Gastroesophageal sphincter (tissue), 4 donors: Measurements from ENCODE around the gene CFDP1. TPM values are rescaled to one million over a fixed set of nuclear protein-coding genes. Genes with fewer than 3 reads are reported as not detected.
"Not testable (repeated sequence)": the region's sequence is repeated elsewhere in the genome, so short reads cannot be mapped to it uniquely, and the experiment has no call there.

Experiments used
- ATAC-seq: fragments of 150-250 bp; one replicate; pipeline ENCODE4 v1.9.1; 2016; ENCODE audit warnings: mild to moderate bottlenecking, moderate library complexity
- H3K27ac ChIP-seq, 4 donors: fragments of 200-600 bp; sonication (generic) in 3 of 4; 1 replicate in 3 of 4; 2 replicates in 1 of 4; pipeline ENCODE4 v1.5.1; 2016 to 2019
- H3K27me3 ChIP-seq: fragments of 200-600 bp; sonication (generic); one replicate; pipeline ENCODE4 v1.5.1; 2019
- H3K36me3 ChIP-seq, 2 donors: fragments of 200-600 bp; sonication (generic); one replicate each; pipeline ENCODE4 v1.5.1; 2019; ENCODE audit warnings: control low read depth in 1 of 2
- H3K4me1 ChIP-seq, 3 donors: fragments of 200-600 bp; sonication (generic); 1 replicate in 2 of 3; 2 replicates in 1 of 3; pipeline ENCODE4 v1.5.1; 2016 to 2019; ENCODE audit warnings: control low read depth in 2 of 3
- H3K4me3 ChIP-seq, 2 donors: fragments of 200-600 bp; sonication (generic); one replicate each; pipeline ENCODE4 v1.5.1; 2019; ENCODE audit warnings: mild to moderate bottlenecking in 1 of 2, moderate library complexity in 1 of 2
- H3K9me3 ChIP-seq, 3 donors: fragments of 200-600 bp; sonication (generic); one replicate each; pipeline ENCODE4 v1.5.1; 2017 to 2019; ENCODE audit warnings: control low read depth in 2 of 3
- CTCF ChIP-seq, 4 experiments: fragments of 200-600 bp in 2 of 4; fragments of 450-650 bp in 2 of 4; sonication (generic) in 1 of 4; IDR thresholded peaks; one replicate each; pipeline ENCODE4 v1.5.1; 2017 to 2019; ENCODE audit warnings: antibody characterized with exemption in 4 of 4, mild to moderate bottlenecking in 2 of 4, moderate library complexity in 2 of 4
- EP300 ChIP-seq: sonication (generic); formaldehyde crosslinking; IDR thresholded peaks from one replicate; pipeline ENCODE4 v1.6.1; 2017; ENCODE audit warnings: antibody characterized with exemption, mild to moderate bottlenecking
- POLR2A ChIP-seq, 2 donors: fragments of 450-650 bp; IDR thresholded peaks; one replicate each; pipeline ENCODE4 v1.6.1; 2017; ENCODE audit warnings: antibody characterized with exemption in 2 of 2, mild to moderate bottlenecking in 2 of 2, moderate library complexity in 1 of 2
- POLR2AphosphoS5 ChIP-seq: sonication (generic); formaldehyde crosslinking; IDR thresholded peaks from one replicate; pipeline ENCODE4 v1.6.1; 2017; ENCODE audit warnings: antibody characterized with exemption
- WGBS, 2 donors: methylation state at CpG; one replicate each; pipeline ENCODE4 v1.1.5; 2018; ENCODE audit warnings: low coverage in 1 of 2; 5-methylcytosine and 5-hydroxymethylcytosine counted together
- total RNA-seq, 4 donors: library from RNA; depleted of rRNA; stranded (reverse); fragments of >200 nt; gene quantifications; one replicate each; pipeline ENCODE4 v1.1.0, GENCODE V29; 2016

Gene CFDP1
- total RNA-seq, 4 donors from 2014 or later = 45.1 to 70.0 (median 50.0) TPM

DNA sequence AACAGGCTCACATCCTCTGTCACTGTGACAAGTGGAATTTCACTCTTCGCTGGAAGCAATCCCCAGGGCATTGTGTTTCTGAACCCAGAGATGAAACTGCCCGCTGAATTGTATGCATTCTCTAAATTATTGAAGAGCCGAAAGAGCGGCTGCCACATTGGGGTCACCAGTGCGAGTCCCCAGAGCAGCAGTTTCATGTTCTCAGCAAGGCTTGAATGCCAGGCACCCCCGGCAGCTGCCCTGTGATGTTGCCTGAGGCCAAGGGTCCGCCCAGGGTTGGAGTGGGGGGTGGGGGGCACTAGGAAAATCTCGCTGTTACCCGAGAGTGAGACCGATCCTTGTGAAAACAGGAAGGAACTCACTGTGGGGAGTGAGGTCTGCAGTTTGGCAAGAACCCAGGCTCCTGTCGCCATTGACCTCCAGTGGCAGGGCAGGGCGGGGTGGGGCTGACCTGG lies 161.2 kb downstream of the CFDP1 start:
- ATAC-seq = no peak
- Histone ChIP-seq H3K27ac (no peak overlapping the region), H3K4me3 (no peak overlapping the region), H3K36me3 (no peaks in the 10 kb centered on the region), H3K9me3 (no peaks in the 10 kb centered on the region), H3K27me3 (no peaks in the 10 kb centered on the region), H3K4me1 (peaks cover 0 to 25% (median 9%) of the 10 kb centered on the region in 3 donors)
- no CpG with 5 or more reads among the region's 12 CpGs for WGBS, 2 donors
- TF ChIP-seq POLR2AphosphoS5 (no peak), EP300 (no peak), POLR2A (IDR thresholded peaks at IDR 0.05) (no peak), CTCF (IDR thresholded peaks at IDR 0.05) (no peak)

GRCh38 chr16:75271441-75272096 lies 161.7 kb downstream of the CFDP1 start:
- ATAC-seq = no peak
- WGBS, 2 donors = 82 to 100% methylated on average over 1 to 2 of the region's 6 CpGs
- peaks cover 0 to 30% (median 9%) of the 10 kb centered on the region in 3 donors for H3K4me1 ChIP-seq
- TF ChIP-seq POLR2A (IDR thresholded peaks at IDR 0.05) (no peak), EP300 (no peak), POLR2AphosphoS5 (no peak), CTCF (IDR thresholded peaks at IDR 0.05) (no peak)
- no peaks in the 10 kb centered on the region for H3K9me3 ChIP-seq
- no peak overlapping the region for H3K27ac ChIP-seq
- no peaks in the 10 kb centered on the region for H3K27me3 ChIP-seq
- H3K4me3 ChIP-seq = no peak overlapping the region
- H3K36me3 ChIP-seq = no peaks in the 10 kb centered on the region

DNA sequence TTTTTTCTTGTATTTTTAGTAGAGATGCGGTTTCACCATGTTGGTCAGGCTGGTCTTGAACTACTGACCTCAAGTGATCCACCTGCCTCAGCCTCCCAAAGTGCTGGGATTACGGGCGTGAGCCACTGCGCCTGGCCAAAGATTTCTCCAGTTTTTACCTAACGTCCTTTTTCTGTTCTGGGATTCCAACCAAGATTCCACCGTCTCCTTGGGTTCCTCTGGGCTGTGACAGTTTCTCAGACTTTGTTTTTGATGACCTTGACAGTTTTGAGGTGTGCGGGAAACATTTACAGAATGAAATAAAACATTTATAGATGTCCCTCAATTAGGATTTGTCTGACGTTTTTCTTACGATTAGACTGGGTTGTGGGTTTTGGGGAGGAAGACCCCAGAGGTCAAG lies 163.9 kb downstream of the CFDP1 start:
- WGBS, 2 donors = 58 to 87% methylated on average over 5 to 8 of the region's 9 CpGs

GRCh38 chr16:75267631-75268264 lies 165.6 kb downstream of the CFDP1 start:
- H3K9me3 ChIP-seq = no peaks in the 10 kb centered on the region
- ATAC-seq = peak; percentile 42
- 39% methylated on average over 2 of the region's 10 CpGs; no CpG with 5 or more reads in 1 of the 2 donors for WGBS, 2 donors
- peak overlapping the region in 3 of 4 donors; percentile 48 to 89 (median 63) for H3K27ac ChIP-seq
- H3K36me3 ChIP-seq = no peaks in the 10 kb centered on the region
- TF ChIP-seq EP300 (no peak), POLR2AphosphoS5 (no peak), POLR2A (IDR thresholded peaks at IDR 0.05) (no peak), CTCF (IDR thresholded peaks at IDR 0.05) (no peak)
- no peaks in the 10 kb centered on the region for H3K27me3 ChIP-seq
- H3K4me1 ChIP-seq = peaks cover 0 to 59% (median 24%) of the 10 kb centered on the region in 3 donors
- no peak overlapping the region for H3K4me3 ChIP-seq

More for the DNA sequence above, 163.9 kb downstream of the CFDP1 start:
- H3K27ac ChIP-seq, ATAC-seq, H3K4me3 ChIP-seq, H3K9me3 ChIP-seq, H3K36me3 ChIP-seq, H3K27me3 ChIP-seq: not testable (repeated sequence)
- H3K4me1 ChIP-seq = peaks cover 0 to 43% (median 9%) of the 10 kb centered on the region in 3 donors

DNA sequence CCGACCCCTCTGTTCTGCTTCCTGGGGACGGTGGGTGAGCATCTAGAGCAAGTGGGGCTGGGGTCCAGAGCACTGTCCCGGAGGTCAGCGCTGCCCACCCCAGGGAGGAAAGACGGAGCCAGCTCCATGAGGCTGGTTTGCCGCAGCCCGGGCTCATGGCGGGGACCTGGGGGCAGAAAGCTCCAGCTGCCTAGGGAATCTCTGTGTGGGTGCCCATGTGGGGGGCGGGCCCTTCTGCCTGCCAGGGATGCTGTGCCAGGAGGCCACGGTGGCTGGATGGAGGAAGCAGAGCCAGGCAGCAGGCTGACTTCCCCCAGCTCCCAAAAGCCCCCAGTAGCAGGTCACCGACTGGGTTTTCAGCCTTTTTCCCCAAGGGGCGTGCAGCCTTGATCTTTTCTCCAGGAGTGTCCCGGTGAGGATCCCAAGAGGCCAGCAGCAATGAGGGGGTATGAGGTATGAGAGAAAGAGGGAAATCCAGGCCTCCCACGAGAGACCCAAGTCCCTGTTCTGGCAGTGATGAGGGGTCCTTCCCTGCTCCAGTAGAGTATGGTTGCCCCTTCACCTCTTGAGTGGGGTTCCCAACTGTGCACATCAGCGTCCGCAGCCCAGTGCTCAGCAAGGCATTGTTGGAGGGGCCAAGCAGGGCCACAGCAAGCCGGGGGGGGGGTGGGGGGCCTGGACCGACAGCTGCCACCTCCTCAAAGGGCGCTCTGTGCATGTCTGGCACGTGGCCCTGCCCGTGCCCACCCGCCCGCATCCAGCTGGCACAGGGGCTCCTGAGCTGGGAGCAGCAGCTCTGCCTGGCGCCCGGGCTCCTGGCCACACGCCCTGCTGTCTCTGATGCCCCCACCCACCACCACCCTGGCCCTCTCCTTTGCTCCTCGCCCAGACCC lies 166.3 kb downstream of the CFDP1 start:
- ATAC-seq = no peak
- Histone ChIP-seq H3K27ac (peak overlapping the region in 3 of 4 donors; percentile 63 to 95 (median 89)), H3K4me3 (no peak overlapping the region), H3K36me3 (no peaks in the 10 kb centered on the region), H3K4me1 (peaks cover 0 to 61% (median 32%) of the 10 kb centered on the region in 3 donors), H3K9me3 (no peaks in the 10 kb centered on the region), H3K27me3 (no peaks in the 10 kb centered on the region)
- WGBS, 2 donors = no CpG with 5 or more reads among the region's 27 CpGs
- TF ChIP-seq POLR2A (IDR thresholded peaks at IDR 0.05) = no peak
